Gastroesophageal sphincter (tissue), 3 donors: ENCODE measurements around the gene PSMD8.
A peak's percentile ranks its signal among the peaks of the same experiment; 100 is the strongest.

Experiments used
- CTCF ChIP-seq, 4 experiments: fragments of 200-600 bp in 2 of 4; fragments of 450-650 bp in 2 of 4; sonication (generic) in 1 of 4; IDR thresholded peaks; one replicate each; pipeline ENCODE4 v1.5.1; 2017 to 2019; ENCODE audit warnings: antibody characterized with exemption in 4 of 4, mild to moderate bottlenecking in 2 of 4, moderate library complexity in 2 of 4
- POLR2A ChIP-seq, 2 donors: fragments of 450-650 bp; IDR thresholded peaks; one replicate each; pipeline ENCODE4 v1.6.1; 2017; ENCODE audit warnings: antibody characterized with exemption in 2 of 2, mild to moderate bottlenecking in 2 of 2, moderate library complexity in 1 of 2
- POLR2AphosphoS5 ChIP-seq: sonication (generic); formaldehyde crosslinking; IDR thresholded peaks from one replicate; pipeline ENCODE4 v1.6.1; 2017; ENCODE audit warnings: antibody characterized with exemption

GRCh38 chr19:38335949-38336637 is 38.3 kb upstream of the PSMD8 start:
- TF ChIP-seq CTCF (IDR thresholded peaks at IDR 0.05) (no peak), POLR2A (IDR thresholded peaks at IDR 0.05) (peak; percentile 24 to 28), POLR2AphosphoS5 (peak; percentile 61)
